ENCODE data around the gene KRT36.

The KRT36 gene

GRCh38 chr17:41475421-41475820 is 14.3 kb downstream of the KRT36 start:
- DNase-seq: no peak

- no peak for DNase-seq
Measured at GRCh38 chr17:41474863-41475262, 14.8 kb downstream of the KRT36 start.

GRCh38 chr17:41468346-41468745 is 21.4 kb downstream of the KRT36 start:
- DNase-seq: no peak

GRCh38 chr17:41467561-41467960 is 22.1 kb downstream of the KRT36 start:
- no peak for DNase-seq

GRCh38 chr17:41466988-41467387 is 22.7 kb downstream of the KRT36 start, which contains the start of gene KRT32:
Gene KRT32, minus strand, starts transcription at chr17:41467386. Its CDS starts 61 bp downstream, at chr17:41467325.
- DNase-seq: no peak

GRCh38 chr17:41464682-41465081 is 25.0 kb downstream of the KRT36 start:
- no peak for DNase-seq

GRCh38 chr17:41464173-41464572 is 25.5 kb downstream of the KRT36 start:
- no peak for DNase-seq

GRCh38 chr17:41463746-41464145 is 26.0 kb downstream of the KRT36 start:
- no peak for DNase-seq

GRCh38 chr17:41462705-41463104 is 27.0 kb downstream of the KRT36 start:
- DNase-seq: no peak

GRCh38 chr17:41457676-41458075 is 32.0 kb downstream of the KRT36 start:
- no peak for DNase-seq

GRCh38 chr17:41456204-41456603 is 33.5 kb downstream of the KRT36 start:
- DNase-seq: no peak

- no peak for DNase-seq
Measured at GRCh38 chr17:41455236-41455635, 34.5 kb downstream of the KRT36 start.

GRCh38 chr17:41453066-41453465 is 36.6 kb downstream of the KRT36 start:
- DNase-seq: no peak

GRCh38 chr17:41452281-41452680 is 37.4 kb downstream of the KRT36 start:
- DNase-seq: no peak

GRCh38 chr17:41451154-41451728 is 38.5 kb downstream of the KRT36 start:
- DNase-seq: no peak

GRCh38 chr17:41449008-41449407 is 40.7 kb downstream of the KRT36 start:
- no peak for DNase-seq

- no peak for DNase-seq
Measured at GRCh38 chr17:41448506-41448905, 41.2 kb downstream of the KRT36 start.

GRCh38 chr17:41446806-41447205 is 42.9 kb downstream of the KRT36 start:
- DNase-seq: no peak

- no peak for DNase-seq
Measured at GRCh38 chr17:41444640-41445039, 45.1 kb downstream of the KRT36 start.

GRCh38 chr17:41444186-41444585 is 45.5 kb downstream of the KRT36 start:
- no peak for DNase-seq

GRCh38 chr17:41442739-41443138 is 47.0 kb downstream of the KRT36 start:
- DNase-seq: no peak

- no peak for DNase-seq
Measured at GRCh38 chr17:41440531-41441033, 49.1 kb downstream of the KRT36 start, which contains the start of gene KRT38. Gene KRT38, minus strand, starts transcription at chr17:41440983. Its CDS starts 62 bp downstream, at chr17:41440921.

- no peak for DNase-seq
Measured at GRCh38 chr17:41439375-41439774, 50.3 kb downstream of the KRT36 start.

GRCh38 chr17:41437769-41438168 is 51.9 kb downstream of the KRT36 start:
- DNase-seq: no peak

- DNase-seq: no peak
Measured at GRCh38 chr17:41437254-41437653, 52.5 kb downstream of the KRT36 start.
